SH-SY5Y (cell line): ENCODE measurements around the gene ZNF440.

Experiments used
- GATA2 ChIP-seq: IDR thresholded peaks from 2 replicates; pipeline ENCODE4 v1.6.1; 2011; ENCODE audit warnings: mild to moderate bottlenecking, low read depth, low read length
- GATA3 ChIP-seq: IDR thresholded peaks from 2 replicates; pipeline ENCODE4 v1.6.1; 2011; ENCODE audit warnings: low read depth, mild to moderate bottlenecking, low read length, moderate library complexity

GRCh38 chr19:11868188-11868587 is 54.1 kb downstream of the ZNF440 start:
- TF ChIP-seq GATA2 = no peak
- no peak for TF ChIP-seq GATA3
